Measurements from ENCODE around the gene CCP110.

Gene CCP110

GRCh38 chr16:19490619-19491018 is 33.1 kb upstream of the CCP110 start:
- H3K9me3 ChIP-seq (ENCODE audit: insufficient read depth, low read length) = no peaks in the 10 kb centered on the region
- H3K9ac ChIP-seq (ENCODE audit: low read length) = no peak overlapping the region
- no peak for TF ChIP-seq CTCF (IDR thresholded peaks at IDR 0.05; ENCODE audit: low read depth, low read length)
- TF ChIP-seq EZH2phosphoT487 (IDR thresholded peaks at IDR 0.05; ENCODE audit: low read depth) = no peak
- no peak overlapping the region for H2AFZ ChIP-seq (ENCODE audit: low read depth, low read length)
- no peaks in the 10 kb centered on the region for H3K79me2 ChIP-seq (ENCODE audit: low read length)
- H3K4me3 ChIP-seq (ENCODE audit: low read length) = no peak overlapping the region
- H3K27ac ChIP-seq (ENCODE audit: low read length) = no peak overlapping the region
- peaks cover 11% of the 10 kb centered on the region for H3K36me3 ChIP-seq (replicated peaks; ENCODE audit: low read depth, low read length)
- H3K4me1 ChIP-seq (ENCODE audit: low read length) = peaks cover 22% of the 10 kb centered on the region
- H3K27me3 ChIP-seq (ENCODE audit: low read depth, low read length) = no peaks in the 10 kb centered on the region
- H3K4me2 ChIP-seq (ENCODE audit: low read length) = no peak overlapping the region
- H4K20me1 ChIP-seq (ENCODE audit: insufficient read depth, low read length) = no peaks in the 10 kb centered on the region

- H3K36me3 ChIP-seq (replicated peaks; ENCODE audit: low read depth, low read length) = peaks cover 27% of the 10 kb centered on the region
- peak overlapping the region; percentile 2 for H3K4me2 ChIP-seq (ENCODE audit: low read length)
- peak overlapping the region; percentile 52 for H3K27ac ChIP-seq (ENCODE audit: low read length)
- TF ChIP-seq EZH2phosphoT487 (IDR thresholded peaks at IDR 0.05; ENCODE audit: low read depth) = no peak
- no peak for TF ChIP-seq CTCF (IDR thresholded peaks at IDR 0.05; ENCODE audit: low read depth, low read length)
- no peaks in the 10 kb centered on the region for H4K20me1 ChIP-seq (ENCODE audit: insufficient read depth, low read length)
- no peaks in the 10 kb centered on the region for H3K9me3 ChIP-seq (ENCODE audit: insufficient read depth, low read length)
- no peak overlapping the region for H3K9ac ChIP-seq (ENCODE audit: low read length)
- no peak overlapping the region for H2AFZ ChIP-seq (ENCODE audit: low read depth, low read length)
- H3K27me3 ChIP-seq (ENCODE audit: low read depth, low read length) = no peaks in the 10 kb centered on the region
- H3K4me3 ChIP-seq (ENCODE audit: low read length) = no peak overlapping the region
- H3K79me2 ChIP-seq (ENCODE audit: low read length) = no peaks in the 10 kb centered on the region
- peaks cover 34% of the 10 kb centered on the region for H3K4me1 ChIP-seq (ENCODE audit: low read length)
Observed at GRCh38 chr16:19497176-19497575, 26.6 kb upstream of the CCP110 start.

GRCh38 chr16:19499006-19499405 is 24.7 kb upstream of the CCP110 start:
- Histone ChIP-seq H3K4me3 (ENCODE audit: low read length) (no peak overlapping the region), H2AFZ (ENCODE audit: low read depth, low read length) (no peak overlapping the region), H3K9me3 (ENCODE audit: insufficient read depth, low read length) (no peaks in the 10 kb centered on the region), H3K79me2 (ENCODE audit: low read length) (no peaks in the 10 kb centered on the region), H3K27ac (ENCODE audit: low read length) (no peak overlapping the region), H3K4me2 (ENCODE audit: low read length) (no peak overlapping the region), H3K36me3 (replicated peaks; ENCODE audit: low read depth, low read length) (peaks cover 39% of the 10 kb centered on the region), H3K27me3 (ENCODE audit: low read depth, low read length) (no peaks in the 10 kb centered on the region), H3K9ac (ENCODE audit: low read length) (no peak overlapping the region), H3K4me1 (ENCODE audit: low read length) (peaks cover 23% of the 10 kb centered on the region), H4K20me1 (ENCODE audit: insufficient read depth, low read length) (no peaks in the 10 kb centered on the region)
- no peak for TF ChIP-seq EZH2phosphoT487 (IDR thresholded peaks at IDR 0.05; ENCODE audit: low read depth)
- no peak for TF ChIP-seq CTCF (IDR thresholded peaks at IDR 0.05; ENCODE audit: low read depth, low read length)

GRCh38 chr16:19499481-19499880 is 24.3 kb upstream of the CCP110 start:
- no peaks in the 10 kb centered on the region for H4K20me1 ChIP-seq (ENCODE audit: insufficient read depth, low read length)
- peaks cover 40% of the 10 kb centered on the region for H3K36me3 ChIP-seq (replicated peaks; ENCODE audit: low read depth, low read length)
- H3K27me3 ChIP-seq (ENCODE audit: low read depth, low read length) = no peaks in the 10 kb centered on the region
- H3K4me3 ChIP-seq (ENCODE audit: low read length) = no peak overlapping the region
- H3K9me3 ChIP-seq (ENCODE audit: insufficient read depth, low read length) = no peaks in the 10 kb centered on the region
- no peak for TF ChIP-seq CTCF (IDR thresholded peaks at IDR 0.05; ENCODE audit: low read depth, low read length)
- no peak for TF ChIP-seq EZH2phosphoT487 (IDR thresholded peaks at IDR 0.05; ENCODE audit: low read depth)
- H3K27ac ChIP-seq (ENCODE audit: low read length) = no peak overlapping the region
- H3K4me2 ChIP-seq (ENCODE audit: low read length) = no peak overlapping the region
- no peaks in the 10 kb centered on the region for H3K79me2 ChIP-seq (ENCODE audit: low read length)
- H3K4me1 ChIP-seq (ENCODE audit: low read length) = peaks cover 18% of the 10 kb centered on the region
- no peak overlapping the region for H2AFZ ChIP-seq (ENCODE audit: low read depth, low read length)
- H3K9ac ChIP-seq (ENCODE audit: low read length) = no peak overlapping the region
